ENCODE results near the gene GBE1. TPM values are rescaled to one million over a fixed set of nuclear protein-coding genes. Genes with fewer than 3 reads are reported as not detected.
A peak's percentile ranks its signal among the peaks of the same experiment; 100 is the strongest.

Gene GBE1
- total RNA-seq, 1 donor from 2014 or later: 39.2 TPM

GRCh38 chr3:81445712-81446111, 315.7 kb downstream of the GBE1 start:
- no peak overlapping the region for H3K4me3 Mint-ChIP-seq (ENCODE audit: unreplicated experiment)
- DNase-seq (ENCODE audit: extremely low spot score, unreplicated experiment): no peak
- peaks cover 54% of the 10 kb centered on the region for H3K4me1 Mint-ChIP-seq (ENCODE audit: unreplicated experiment)
- no peaks in the 10 kb centered on the region for H3K9me3 Mint-ChIP-seq (ENCODE audit: unreplicated experiment)
- no peak overlapping the region for H3K27ac Mint-ChIP-seq (ENCODE audit: unreplicated experiment)
- no peaks in the 10 kb centered on the region for H3K36me3 Mint-ChIP-seq (ENCODE audit: unreplicated experiment)
- H3K27me3 Mint-ChIP-seq (ENCODE audit: unreplicated experiment): no peaks in the 10 kb centered on the region
- no peak for TF ChIP-seq CTCF (IDR thresholded peaks at IDR 0.05)

GRCh38 chr3:81444817-81445460, 316.5 kb downstream of the GBE1 start:
- Mint-ChIP-seq H3K9me3 (ENCODE audit: unreplicated experiment) (no peaks in the 10 kb centered on the region), H3K27ac (ENCODE audit: unreplicated experiment) (peak overlapping the region; percentile 78), H3K36me3 (ENCODE audit: unreplicated experiment) (no peaks in the 10 kb centered on the region), H3K27me3 (ENCODE audit: unreplicated experiment) (no peaks in the 10 kb centered on the region), H3K4me3 (ENCODE audit: unreplicated experiment) (no peak overlapping the region), H3K4me1 (ENCODE audit: unreplicated experiment) (peaks cover 48% of the 10 kb centered on the region)
- no peak for DNase-seq (ENCODE audit: extremely low spot score, unreplicated experiment)
- TF ChIP-seq CTCF (IDR thresholded peaks at IDR 0.05): no peak

- H3K9me3 Mint-ChIP-seq (ENCODE audit: unreplicated experiment): no peaks in the 10 kb centered on the region
- no peak for TF ChIP-seq CTCF (IDR thresholded peaks at IDR 0.05)
- no peaks in the 10 kb centered on the region for H3K27me3 Mint-ChIP-seq (ENCODE audit: unreplicated experiment)
- peaks cover 38% of the 10 kb centered on the region for H3K4me1 Mint-ChIP-seq (ENCODE audit: unreplicated experiment)
- no peak for DNase-seq (ENCODE audit: extremely low spot score, unreplicated experiment)
- no peak overlapping the region for H3K4me3 Mint-ChIP-seq (ENCODE audit: unreplicated experiment)
- peak overlapping the region; percentile 78 for H3K27ac Mint-ChIP-seq (ENCODE audit: unreplicated experiment)
- no peaks in the 10 kb centered on the region for H3K36me3 Mint-ChIP-seq (ENCODE audit: unreplicated experiment)
Observed at GRCh38 chr3:81443958-81444357, 317.5 kb downstream of the GBE1 start.

GRCh38 chr3:81443457-81443782, 318.0 kb downstream of the GBE1 start:
- peak overlapping the region; percentile 78 for H3K27ac Mint-ChIP-seq (ENCODE audit: unreplicated experiment)
- H3K27me3 Mint-ChIP-seq (ENCODE audit: unreplicated experiment): no peaks in the 10 kb centered on the region
- peaks cover 34% of the 10 kb centered on the region for H3K4me1 Mint-ChIP-seq (ENCODE audit: unreplicated experiment)
- no peaks in the 10 kb centered on the region for H3K9me3 Mint-ChIP-seq (ENCODE audit: unreplicated experiment)
- no peak overlapping the region for H3K4me3 Mint-ChIP-seq (ENCODE audit: unreplicated experiment)
- DNase-seq (ENCODE audit: extremely low spot score, unreplicated experiment): no peak
- no peak for TF ChIP-seq CTCF (IDR thresholded peaks at IDR 0.05)
- H3K36me3 Mint-ChIP-seq (ENCODE audit: unreplicated experiment): no peaks in the 10 kb centered on the region

- TF ChIP-seq CTCF (IDR thresholded peaks at IDR 0.05): no peak
- Mint-ChIP-seq H3K4me1 (ENCODE audit: unreplicated experiment) (peaks cover 32% of the 10 kb centered on the region), H3K27me3 (ENCODE audit: unreplicated experiment) (no peaks in the 10 kb centered on the region), H3K4me3 (ENCODE audit: unreplicated experiment) (no peak overlapping the region), H3K27ac (ENCODE audit: unreplicated experiment) (peak overlapping the region; percentile 78), H3K9me3 (ENCODE audit: unreplicated experiment) (no peaks in the 10 kb centered on the region), H3K36me3 (ENCODE audit: unreplicated experiment) (no peaks in the 10 kb centered on the region)
- no peak for DNase-seq (ENCODE audit: extremely low spot score, unreplicated experiment)
Observed at GRCh38 chr3:81442758-81443456, 318.5 kb downstream of the GBE1 start.
